ENCODE measurements around the gene NACC2.
A peak's percentile ranks its signal among the peaks of the same experiment; 100 is the strongest.
"Not testable (repeated sequence)": the region's sequence is repeated elsewhere in the genome, so short reads cannot be mapped to it uniquely, and the experiment has no call there.

The NACC2 gene

GRCh38 chr9:136074706-136075105 is 20.4 kb downstream of the NACC2 start:
- DNase-seq, result no peak
- peaks cover 28% of the 10 kb centered on the region for H3K4me1 Mint-ChIP-seq

GRCh38 chr9:136062657-136063439 is 32.2 kb downstream of the NACC2 start:
- ATAC-seq, result no peak
- Mint-ChIP-seq H3K4me1 (peaks cover 2% of the 10 kb centered on the region), H3K4me3 (no peak overlapping the region), H3K27ac (no peak overlapping the region), H3K27me3 (no peaks in the 10 kb centered on the region), H3K9me3 (no peaks in the 10 kb centered on the region)
- no peak for DNase-seq

More at GRCh38 chr9:136074706-136075105, 20.4 kb downstream of the NACC2 start:
- no peaks in the 10 kb centered on the region for H3K9me3 Mint-ChIP-seq
- H3K4me3 Mint-ChIP-seq, result no peak overlapping the region
- H3K27ac Mint-ChIP-seq, result no peak overlapping the region
- H3K27me3 Mint-ChIP-seq, result no peaks in the 10 kb centered on the region
- ATAC-seq, result no peak

- H3K27ac Mint-ChIP-seq, result peak overlapping the region in 1 of 2 donors; percentile 52
- not testable (repeated sequence) for DNase-seq, H3K27me3 Mint-ChIP-seq, ATAC-seq, H3K4me3 Mint-ChIP-seq, H3K9me3 Mint-ChIP-seq, H3K4me1 Mint-ChIP-seq
Measured at GRCh38 chr9:136061916-136062315, 33.2 kb downstream of the NACC2 start.

- H3K4me1 Mint-ChIP-seq, result peaks cover 10% of the 10 kb centered on the region
- DNase-seq (no peak), ATAC-seq (no peak)
- no peak overlapping the region for H3K4me3 Mint-ChIP-seq
- H3K27ac Mint-ChIP-seq, result peak overlapping the region in 1 of 2 donors; percentile 52
- no peaks in the 10 kb centered on the region for H3K27me3 Mint-ChIP-seq
- no peaks in the 10 kb centered on the region for H3K9me3 Mint-ChIP-seq
Measured at GRCh38 chr9:136061405-136061804, 33.7 kb downstream of the NACC2 start.

- peaks cover 11% of the 10 kb centered on the region for H3K4me1 Mint-ChIP-seq
- DNase-seq (no peak), ATAC-seq (no peak)
- no peak overlapping the region for H3K4me3 Mint-ChIP-seq
- H3K27ac Mint-ChIP-seq, result no peak overlapping the region
- H3K27me3 Mint-ChIP-seq, result no peaks in the 10 kb centered on the region
- no peaks in the 10 kb centered on the region for H3K9me3 Mint-ChIP-seq
Measured at GRCh38 chr9:136060671-136061371, 34.3 kb downstream of the NACC2 start.

GRCh38 chr9:136059851-136060670 is 35.0 kb downstream of the NACC2 start:
- no peak for DNase-seq
- H3K27me3 Mint-ChIP-seq, result no peaks in the 10 kb centered on the region

GRCh38 chr9:136059321-136059791 is 35.7 kb downstream of the NACC2 start:
- DNase-seq, result no peak
- Mint-ChIP-seq H3K9me3 (no peaks in the 10 kb centered on the region), H3K4me3 (no peak overlapping the region), H3K27me3 (no peaks in the 10 kb centered on the region), H3K4me1 (peaks cover 24% of the 10 kb centered on the region), H3K27ac (no peak overlapping the region)
- no peak for ATAC-seq

More at GRCh38 chr9:136059851-136060670, 35.0 kb downstream of the NACC2 start:
- Mint-ChIP-seq H3K4me3 (no peak overlapping the region), H3K9me3 (no peaks in the 10 kb centered on the region), H3K27ac (no peak overlapping the region), H3K4me1 (peaks cover 19% of the 10 kb centered on the region)
- no peak for ATAC-seq

- no peak overlapping the region for H3K27ac Mint-ChIP-seq
- H3K4me3 Mint-ChIP-seq, result no peak overlapping the region
- ATAC-seq, result no peak
- peaks cover 4% of the 10 kb centered on the region for H3K27me3 Mint-ChIP-seq
- no peaks in the 10 kb centered on the region for H3K9me3 Mint-ChIP-seq
- DNase-seq, result no peak
- peaks cover 28% of the 10 kb centered on the region for H3K4me1 Mint-ChIP-seq
Measured at GRCh38 chr9:136058801-136059302, 36.2 kb downstream of the NACC2 start.

- no peaks in the 10 kb centered on the region for H3K9me3 Mint-ChIP-seq
- ATAC-seq (no peak), DNase-seq (no peak)
- no peak overlapping the region for H3K4me3 Mint-ChIP-seq
- peaks cover 36% of the 10 kb centered on the region for H3K4me1 Mint-ChIP-seq
- no peak overlapping the region for H3K27ac Mint-ChIP-seq
- peaks cover 12% of the 10 kb centered on the region for H3K27me3 Mint-ChIP-seq
Measured at GRCh38 chr9:136058084-136058483, 37.0 kb downstream of the NACC2 start.

GRCh38 chr9:136057236-136058081 is 37.6 kb downstream of the NACC2 start:
- DNase-seq (no peak), ATAC-seq (no peak)
- peaks cover 18% of the 10 kb centered on the region for H3K27me3 Mint-ChIP-seq
- H3K9me3 Mint-ChIP-seq, result no peaks in the 10 kb centered on the region
- H3K27ac Mint-ChIP-seq, result peak overlapping the region in 1 of 2 donors; percentile 8
- peaks cover 40% of the 10 kb centered on the region for H3K4me1 Mint-ChIP-seq
- H3K4me3 Mint-ChIP-seq, result no peak overlapping the region

- DNase-seq, result no peak
- H3K4me1 Mint-ChIP-seq, result peaks cover 46% of the 10 kb centered on the region
- H3K9me3 Mint-ChIP-seq, result no peaks in the 10 kb centered on the region
- no peak overlapping the region for H3K4me3 Mint-ChIP-seq
- peaks cover 25% of the 10 kb centered on the region for H3K27me3 Mint-ChIP-seq
- H3K27ac Mint-ChIP-seq, result peak overlapping the region in 1 of 2 donors; percentile 8
- no peak for ATAC-seq
Measured at GRCh38 chr9:136056546-136057235, 38.4 kb downstream of the NACC2 start.

- peaks cover 46% of the 10 kb centered on the region for H3K4me1 Mint-ChIP-seq
- no peaks in the 10 kb centered on the region for H3K9me3 Mint-ChIP-seq
- peak overlapping the region in 1 of 2 donors; percentile 13 for H3K4me3 Mint-ChIP-seq
- DNase-seq, result no peak
- peak; percentile 39 for ATAC-seq
- peaks cover 25% of the 10 kb centered on the region for H3K27me3 Mint-ChIP-seq
- H3K27ac Mint-ChIP-seq, result no peak overlapping the region
Measured at GRCh38 chr9:136055715-136056545, 39.2 kb downstream of the NACC2 start.
